Esophagus muscularis mucosa (tissue), 4 donors: ENCODE data around the gene OR2T27. TPM values are rescaled to one million over a fixed set of nuclear protein-coding genes. Genes with fewer than 3 reads are reported as not detected.

Experiments used
- DNase-seq: peaks from one replicate; pipeline ENCODE4 v3.0.0-alpha.2; 2017; ENCODE audit errors: extremely low spot score
- H3K27ac ChIP-seq, 4 donors: fragments of 200-600 bp; sonication (generic); replicated peaks in 1 of 4; 1 replicate in 3 of 4; 2 replicates in 1 of 4; pipeline ENCODE4 v1.5.1; 2016 to 2019; ENCODE audit warnings: mild to moderate bottlenecking in 1 of 4
- H3K27me3 ChIP-seq, 4 donors: fragments of 200-600 bp; sonication (generic); one replicate each; pipeline versions ENCODE4 v1.5.1 to v1.6.0; 2016 to 2019
- H3K36me3 ChIP-seq, 4 donors: fragments of 200-600 bp; sonication (generic); one replicate each; pipeline ENCODE4 v1.5.1; 2016 to 2019
- H3K4me1 ChIP-seq, 4 donors: fragments of 200-600 bp; sonication (generic); one replicate each; pipeline ENCODE4 v1.5.1; 2016 to 2019
- H3K4me3 ChIP-seq, 4 donors: fragments of 200-600 bp; sonication (generic); 1 replicate in 2 of 4; 2 replicates in 2 of 4; pipeline ENCODE4 v1.5.1; 2016 to 2019; ENCODE audit warnings: mild to moderate bottlenecking in 4 of 4, moderate library complexity in 1 of 4
- H3K9me3 ChIP-seq, 4 donors: fragments of 200-600 bp; sonication (generic); 1 replicate in 3 of 4; 2 replicates in 1 of 4; pipeline ENCODE4 v1.5.1; 2016 to 2019
- CTCF ChIP-seq, 3 experiments: fragments of 200-600 bp in 2 of 3; fragments of 450-650 bp in 1 of 3; sonication (generic) in 2 of 3; IDR thresholded peaks; one replicate each; pipeline ENCODE4 v1.5.1; 2017 to 2019; ENCODE audit warnings: antibody characterized with exemption in 3 of 3, mild to moderate bottlenecking in 2 of 3, moderate library complexity in 1 of 3
- EP300 ChIP-seq: sonication (generic); formaldehyde crosslinking; IDR thresholded peaks from one replicate; pipeline ENCODE4 v1.6.1; 2017; ENCODE audit warnings: antibody characterized with exemption
- POLR2A ChIP-seq: fragments of 450-650 bp; IDR thresholded peaks from one replicate; pipeline ENCODE4 v1.6.1; 2017; ENCODE audit warnings: antibody characterized with exemption, moderate library complexity, mild to moderate bottlenecking, low read depth
- POLR2AphosphoS5 ChIP-seq, 2 donors: sonication (generic); formaldehyde crosslinking; IDR thresholded peaks; one replicate each; pipeline ENCODE4 v1.6.1; 2017; ENCODE audit warnings: antibody characterized with exemption in 2 of 2
- WGBS: methylation state at CpG from one replicate; pipeline ENCODE4 v1.1.5; 2018; 5-methylcytosine and 5-hydroxymethylcytosine counted together
- intact Hi-C: fragments of 100-400 bp; cut with DNase I; formaldehyde crosslinking; loops from one replicate; pipeline ENCODE4 v1.15.1; 2023
- total RNA-seq, 4 donors: library from RNA; depleted of rRNA; stranded (reverse); fragments of >200 nt; gene quantifications; one replicate each; pipeline versions ENCODE4 v1.1.0 to v1.2.1, GENCODE V29; 2016

The OR2T27 gene
- total RNA-seq, 4 donors from 2014 or later = not detected

GRCh38 chr1:248631354-248632008 is 23.8 kb downstream of the OR2T27 start:
- no peak overlapping the region for H3K27ac ChIP-seq
- no peaks in the 10 kb centered on the region for H3K27me3 ChIP-seq
- H3K9me3 ChIP-seq = no peaks in the 10 kb centered on the region
- 74% methylated on average over 7 of the region's 7 CpGs for WGBS
- H3K4me1 ChIP-seq = no peaks in the 10 kb centered on the region
- intact Hi-C loops = no loop called here
- H3K4me3 ChIP-seq = no peak overlapping the region
- DNase-seq = no peak
- TF ChIP-seq CTCF (IDR thresholded peaks at IDR 0.05) = no peak
- no peak for TF ChIP-seq POLR2AphosphoS5 (IDR thresholded peaks at IDR 0.05)
- no peak for TF ChIP-seq EP300
- no peak for TF ChIP-seq POLR2A
- no peaks in the 10 kb centered on the region for H3K36me3 ChIP-seq

- Histone ChIP-seq H3K4me3 (no peak overlapping the region), H3K9me3 (no peaks in the 10 kb centered on the region), H3K27ac (no peak overlapping the region), H3K27me3 (no peaks in the 10 kb centered on the region), H3K4me1 (no peaks in the 10 kb centered on the region), H3K36me3 (no peaks in the 10 kb centered on the region)
- intact Hi-C loops = no loop called here
- no peak for DNase-seq
- 57% methylated on average over 2 of the region's 2 CpGs for WGBS
- TF ChIP-seq EP300 (no peak), POLR2A (no peak), CTCF (IDR thresholded peaks at IDR 0.05) (no peak), POLR2AphosphoS5 (IDR thresholded peaks at IDR 0.05) (no peak)
Measured at GRCh38 chr1:248630551-248630950, 24.8 kb downstream of the OR2T27 start.

- DNase-seq = no peak
Measured at GRCh38 chr1:248627971-248628844, 27.1 kb downstream of the OR2T27 start.

GRCh38 chr1:248625971-248626370 is 29.4 kb downstream of the OR2T27 start:
- Histone ChIP-seq H3K27me3 (no peaks in the 10 kb centered on the region), H3K36me3 (no peaks in the 10 kb centered on the region), H3K4me1 (no peaks in the 10 kb centered on the region), H3K4me3 (no peak overlapping the region), H3K27ac (no peak overlapping the region), H3K9me3 (no peaks in the 10 kb centered on the region)
- intact Hi-C loops = no loop called here
- DNase-seq = no peak
- no peak for TF ChIP-seq POLR2AphosphoS5 (IDR thresholded peaks at IDR 0.05)
- no peak for TF ChIP-seq POLR2A
- TF ChIP-seq EP300 = no peak
- TF ChIP-seq CTCF (IDR thresholded peaks at IDR 0.05) = no peak
- 82% methylated on average over 5 of the region's 5 CpGs for WGBS

More at GRCh38 chr1:248627971-248628844, 27.1 kb downstream of the OR2T27 start:
- Histone ChIP-seq H3K4me1 (no peaks in the 10 kb centered on the region), H3K27ac (no peak overlapping the region), H3K9me3 (no peaks in the 10 kb centered on the region), H3K36me3 (no peaks in the 10 kb centered on the region), H3K27me3 (no peaks in the 10 kb centered on the region), H3K4me3 (no peak overlapping the region)
- intact Hi-C loops = no loop called here
- no peak for TF ChIP-seq POLR2AphosphoS5 (IDR thresholded peaks at IDR 0.05)
- no peak for TF ChIP-seq EP300
- no peak for TF ChIP-seq POLR2A
- no peak for TF ChIP-seq CTCF (IDR thresholded peaks at IDR 0.05)
- 83% methylated on average over 9 of the region's 9 CpGs for whole genome bisulfite sequencing
